Endothelial cell of umbilical vein (primary cell): Measurements from ENCODE around the gene ATRIP. TPM values are rescaled to one million over a fixed set of nuclear protein-coding genes. Genes with fewer than 3 reads are reported as not detected.

Experiments used
- BruUV-seq: library from RNA; stranded (reverse); fragments of 400-500 nt; replicated peaks from 2 replicates; lab custom pipeline; 2021; lab: Mats Ljungman, UMichigan
- CTCF ChIA-PET: fragments of 300-600, 350-600 bp; sonication (Branson Sonifier 250); formaldehyde crosslinking; loops from one replicate; lab custom pipeline; 2021; ENCODE audit warnings: antibody characterized with exemption, inconsistent platforms; lab: Charles Lee
- POLR2A ChIA-PET: fragments of 300-600, 350-600 bp; sonication (Branson Sonifier 250); formaldehyde crosslinking; loops from one replicate; lab custom pipeline; 2021; ENCODE audit warnings: antibody characterized with exemption, inconsistent platforms; lab: Charles Lee
- DNase-seq: peaks from one replicate; pipeline ENCODE4 v3.0.0-alpha.2; 2011; ENCODE audit warnings: low read depth, low spot score
- FAIRE-seq: peaks from 2 replicates; lab custom pipeline; 2011; peaks lifted over from hg19 to GRCh38; lab: Jason Lieb, UNC
- H2AFZ ChIP-seq: 2 replicates; pipeline ENCODE4 v1.6.0; 2012; ENCODE audit warnings: low read depth, low read length, control low read depth, inconsistent platforms
- H3K27ac ChIP-seq: 2 replicates; pipeline ENCODE4 v1.5.1; 2011; ENCODE audit warnings: low read depth, mild to moderate bottlenecking, control low read depth, low read length, moderate library complexity; ENCODE audit not compliant: insufficient read depth
- H3K27me3 ChIP-seq, 2 experiments: 2 replicates each; pipeline versions ENCODE4 v1.6.0 to v1.6.1; 2011; ENCODE audit warnings: low read length in 2 of 2, mixed read lengths in 1 of 2; ENCODE audit not compliant: control insufficient read depth in 2 of 2, insufficient read depth in 2 of 2
- H3K36me3 ChIP-seq, 2 experiments: 2 replicates in 1 of 2; 3 replicates in 1 of 2; pipeline ENCODE4 v1.5.1; 2011; ENCODE audit warnings: low read length in 2 of 2, mild to moderate bottlenecking in 1 of 2, moderate library complexity in 1 of 2; ENCODE audit not compliant: control insufficient read depth in 2 of 2, insufficient read depth in 2 of 2; ENCODE audit errors: extremely low read depth in 1 of 2
- H3K4me1 ChIP-seq: 3 replicates; pipeline ENCODE4 v1.5.1; 2011; ENCODE audit warnings: mild to moderate bottlenecking, low read length; ENCODE audit not compliant: control insufficient read depth, insufficient read depth; ENCODE audit errors: extremely low read depth
- H3K4me2 ChIP-seq: 2 replicates; pipeline ENCODE4 v1.6.1; 2011; ENCODE audit warnings: low read length, control low read depth, mixed read lengths; ENCODE audit not compliant: insufficient read depth
- H3K4me3 ChIP-seq, 3 experiments: fragments of 200-600 bp in 1 of 3; sonication (generic), shearing (Covaris generic) in 1 of 3; replicated peaks in 1 of 3; 2 replicates each; pipeline ENCODE4 v1.5.1; 2011 to 2016; ENCODE audit warnings: control low read depth in 3 of 3, low read length in 3 of 3, mild to moderate bottlenecking in 2 of 3, inconsistent platforms in 1 of 3, low read depth in 1 of 3, moderate library complexity in 1 of 3; ENCODE audit not compliant: insufficient read depth in 1 of 3
- H3K79me2 ChIP-seq: 2 replicates; pipeline ENCODE4 v1.6.0; 2012; ENCODE audit warnings: low read length, inconsistent platforms; ENCODE audit not compliant: control insufficient read depth, insufficient read depth
- H3K9ac ChIP-seq: replicated peaks from 2 replicates; pipeline ENCODE3; 2011; ENCODE audit warnings: low read length, control low read depth; ENCODE audit not compliant: insufficient read depth; ENCODE audit errors: extremely low read depth
- H3K9me1 ChIP-seq: replicated peaks from 3 replicates; pipeline ENCODE4 v1.6.0; 2011; ENCODE audit warnings: mild to moderate bottlenecking, low read length; ENCODE audit not compliant: control insufficient read depth, insufficient read depth; ENCODE audit errors: extremely low read depth
- H3K9me3 ChIP-seq: replicated peaks from 2 replicates; pipeline ENCODE4 v1.5.1; 2012; ENCODE audit warnings: low read length, inconsistent platforms; ENCODE audit not compliant: control insufficient read depth, insufficient read depth
- H4K20me1 ChIP-seq: replicated peaks from 2 replicates; pipeline ENCODE3; 2011; ENCODE audit warnings: mild to moderate bottlenecking, low read length; ENCODE audit not compliant: control insufficient read depth, insufficient read depth; ENCODE audit errors: extremely low read depth
- CTCF ChIP-seq, 2 donors: IDR thresholded peaks; 1 replicate in 1 of 2; 2 replicates in 1 of 2; pipeline ENCODE4 v1.5.1; 2011; ENCODE audit warnings: low read length in 2 of 2, mild to moderate bottlenecking in 2 of 2, moderate library complexity in 2 of 2, control low read depth in 1 of 2, inconsistent platforms in 1 of 2, low read depth in 1 of 2; ENCODE audit not compliant: insufficient read depth in 1 of 2; ENCODE audit errors: extremely low read depth in 1 of 2
- EZH2 ChIP-seq: IDR thresholded peaks from 2 replicates; pipeline ENCODE4 v1.6.1; 2012; ENCODE audit warnings: borderline replicate concordance, low read depth, mild to moderate bottlenecking, moderate library complexity, low read length, inconsistent platforms; ENCODE audit not compliant: severe bottlenecking
- FOS ChIP-seq: IDR thresholded peaks from 2 replicates; pipeline ENCODE4 v1.6.1; 2011; ENCODE audit warnings: mild to moderate bottlenecking, low read length, moderate library complexity, borderline replicate concordance; ENCODE audit not compliant: insufficient read depth
- GATA2 ChIP-seq: IDR thresholded peaks from 2 replicates; pipeline ENCODE4 v1.7.0; 2011; ENCODE audit warnings: low read depth, mild to moderate bottlenecking, moderate library complexity, mixed read lengths, low read length; ENCODE audit not compliant: insufficient read length, insufficient read depth
- JUN ChIP-seq: IDR thresholded peaks from 2 replicates; pipeline ENCODE4 v1.6.1; 2011; ENCODE audit warnings: borderline replicate concordance, low read depth; ENCODE audit not compliant: insufficient read length, insufficient read depth
- MAX ChIP-seq: IDR thresholded peaks from 2 replicates; pipeline ENCODE4 v1.6.1; 2011; ENCODE audit not compliant: insufficient read depth, insufficient read length
- MYC ChIP-seq: IDR thresholded peaks from one replicate; pipeline ENCODE4 v1.6.1; 2011; ENCODE audit warnings: mild to moderate bottlenecking, low read depth, low read length
- POLR2A ChIP-seq: IDR thresholded peaks from 2 replicates; pipeline ENCODE4 v1.6.1; 2012; ENCODE audit warnings: low read depth, mild to moderate bottlenecking, control low read depth, low read length
- POLR2AphosphoS5 ChIP-seq: IDR thresholded peaks from 2 replicates; pipeline ENCODE4 v1.6.1; 2012; ENCODE audit warnings: low read depth, mild to moderate bottlenecking, control low read depth, low read length, moderate library complexity; ENCODE audit not compliant: insufficient read depth
- dilution Hi-C: fragments of 300-500 bp; cut with MboI; formaldehyde crosslinking; loops from one replicate; pipeline ENCODE4 v1.15.0; 2019; ENCODE audit warnings: low sequenced_read_pairs; ENCODE audit not compliant: extremely low pct_ligation_motif_present
- intact Hi-C: fragments of 100-400 bp; cut with micrococcal nuclease; formaldehyde crosslinking; loops from one replicate; pipeline ENCODE4 v1.10.0; 2022
- polyA plus RNA-seq, 4 experiments: library from polyadenylated mRNA; depleted of rRNA in 3 of 4; stranded (reverse) in 3 of 4; unstranded in 1 of 4; fragments of >200 nt; gene quantifications; 2 replicates each; pipeline versions ENCODE4 v1.2.1 to v1.2.3, GENCODE V29; 2011 to 2012; ENCODE audit warnings: missing spikeins in 1 of 4
- total RNA-seq: library from RNA; stranded (reverse); gene quantifications from 2 replicates; pipeline ENCODE4 v1.2.3, GENCODE V29; 2021

The ATRIP gene
- total and polyA plus RNA-seq, 2 donors (not counting 3 experiments of a cell fraction or from before 2014, with no cell fraction given), result 10.6 to 14.7 TPM

- intact Hi-C loops, result no loop called here
- Histone ChIP-seq H3K79me2 (no peaks in the 10 kb centered on the region), H3K27me3 (no peaks in the 10 kb centered on the region), H3K9ac (no peak overlapping the region), H3K4me3 (no peak overlapping the region), H3K4me2 (no peak overlapping the region), H2AFZ (no peak overlapping the region), H3K9me1 (no peaks in the 10 kb centered on the region), H4K20me1 (no peaks in the 10 kb centered on the region), H3K9me3 (no peaks in the 10 kb centered on the region), H3K36me3 (peaks cover 0 to 4% of the 10 kb centered on the region in 2 experiments), H3K27ac (no peak overlapping the region), H3K4me1 (no peaks in the 10 kb centered on the region)
- ChIA-PET POLR2A (no interaction called here), CTCF (no interaction called here)
- FAIRE-seq, result no peak
- dilution Hi-C loops, result no loop called here
- no TSS peak for BruUV-seq
- DNase-seq, result no peak
- TF ChIP-seq EZH2 (no peak), POLR2AphosphoS5 (no peak), JUN (no peak), FOS (no peak), CTCF (IDR thresholded peaks at IDR 0.05; ENCODE audit: extremely low read depth in 1 of 2, insufficient read depth in 1 of 2, low read depth in 1 of 2, low read length in 2 of 2) (no peak), GATA2 (no peak), POLR2A (no peak), MYC (no peak), MAX (no peak)
Observed at GRCh38 chr3:48492461-48493202, 46.1 kb downstream of the ATRIP start.
